H1 (cell line): ENCODE data around the gene HLA-DOB. TPM values are rescaled to one million over a fixed set of nuclear protein-coding genes. Genes with fewer than 3 reads are reported as not detected.

ENCODE experiments used
- BRCA1 ChIP-seq: IDR thresholded peaks from 2 replicates; pipeline ENCODE4 v1.6.1; 2012; ENCODE audit warnings: low read depth, low read length, improper control_type of control experiment
- CBX8 ChIP-seq: fragments of 300-800, 300-1000 bp; sonication (generic); IDR thresholded peaks from 2 replicates; pipeline ENCODE4 v1.7.1; 2016; ENCODE audit warnings: low read depth, low read length, borderline replicate concordance
- HDAC2 ChIP-seq, 2 experiments: fragments of 300-600 bp in 1 of 2; sonication (generic) in 1 of 2; IDR thresholded peaks; 2 replicates each; pipeline ENCODE4 v1.6.1; 2011 to 2012; ENCODE audit warnings: low read depth in 2 of 2, low read length in 2 of 2, mild to moderate bottlenecking in 2 of 2, moderate library complexity in 2 of 2, borderline replicate concordance in 1 of 2, inconsistent platforms in 1 of 2
- POLR2A ChIP-seq, 2 experiments: IDR thresholded peaks; 1 replicate in 1 of 2; 2 replicates in 1 of 2; pipeline ENCODE4 v1.6.1; 2011; ENCODE audit warnings: low read depth in 2 of 2, low read length in 2 of 2, mild to moderate bottlenecking in 2 of 2; ENCODE audit errors: control extremely low read depth in 1 of 2
- RAD21 ChIP-seq, 2 experiments: IDR thresholded peaks in 1 of 2; conservative IDR thresholded peaks in 1 of 2; 2 replicates each; pipeline ENCODE4 v1.6.1; 2011; ENCODE audit warnings: low read depth in 2 of 2, low read length in 2 of 2, improper control_type of control experiment in 1 of 2, inconsistent platforms in 1 of 2, mild to moderate bottlenecking in 1 of 2, moderate library complexity in 1 of 2
- RNF2 ChIP-seq: fragments of 200-900, 300-1000 bp; sonication (generic); IDR thresholded peaks from 2 replicates; pipeline ENCODE4 v1.7.1; 2016; ENCODE audit warnings: borderline replicate concordance, low read depth, mild to moderate bottlenecking, antibody characterized with exemption, low read length; ENCODE audit not compliant: poor library complexity, severe bottlenecking; ENCODE audit errors: missing control alignments
- RXRA ChIP-seq: IDR thresholded peaks from 2 replicates; pipeline ENCODE4 v1.6.1; 2011; ENCODE audit warnings: low read depth, mild to moderate bottlenecking, low read length, moderate library complexity; ENCODE audit not compliant: insufficient read depth
- ZNF274 ChIP-seq: IDR thresholded peaks from 2 replicates; pipeline ENCODE4 v1.7.0; 2012; ENCODE audit warnings: low read length, borderline replicate concordance; ENCODE audit errors: extremely low read depth
- polyA plus RNA-seq, 7 experiments: library from polyadenylated mRNA; depleted of rRNA in 3 of 7; stranded (reverse) in 5 of 7; unstranded in 2 of 7; fragments of >200 nt in 5 of 7; fragments of 200-250 nt in 2 of 7; gene quantifications; 1 replicate in 5 of 7; 2 replicates in 1 of 7; 4 replicates in 1 of 7; pipeline versions ENCODE4 v1.2.1 to v1.2.3, GENCODE V29; 2011 to 2013; ENCODE audit warnings: missing spikeins in 2 of 7, mixed read lengths in 2 of 7
- total RNA-seq: library from RNA; stranded (reverse); fragmentation: NEBNext Ultra II Directional; extraction: Animal tissue kit (Norgen Biotek cat#: 25700); gene quantifications from 2 replicates; pipeline ENCODE4 v1.2.1, GENCODE V29; 2021
- TF ChIP-seq, protein P1 (sequence below): fragments of 300-600 bp; sonication (generic); IDR thresholded peaks from 2 replicates; pipeline ENCODE4 v1.7.1; 2012; ENCODE audit warnings: low read length, moderate library complexity, mild to moderate bottlenecking, inconsistent platforms; ENCODE audit not compliant: insufficient replicate concordance

HLA-DOB gene
- total and polyA plus RNA-seq, 2 of the 8 experiments (the other 6 are each of a cell fraction or from before 2014, with no cell fraction given), result 0.35 TPM; not detected in 1

DNA sequence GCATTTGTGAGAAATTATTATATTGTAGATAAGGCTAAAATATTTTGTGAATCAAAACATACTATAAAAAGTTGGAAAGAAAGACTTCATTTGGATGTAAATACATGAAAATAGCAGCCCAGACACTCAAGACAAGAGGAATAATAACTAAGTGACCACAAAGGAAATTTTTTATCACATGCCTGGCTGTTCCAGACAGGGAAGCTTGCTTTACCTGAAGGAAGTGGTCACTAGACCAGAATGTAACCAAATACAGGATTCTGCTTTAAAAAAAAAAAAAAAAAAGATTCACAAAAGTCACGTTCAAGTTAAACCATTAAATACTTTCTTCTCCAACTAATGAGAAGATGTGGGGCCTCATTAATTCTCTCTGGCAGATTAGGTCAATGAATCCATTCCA, 44.1 kb downstream of the HLA-DOB start (continued):
- TF ChIP-seq, protein P1, sequence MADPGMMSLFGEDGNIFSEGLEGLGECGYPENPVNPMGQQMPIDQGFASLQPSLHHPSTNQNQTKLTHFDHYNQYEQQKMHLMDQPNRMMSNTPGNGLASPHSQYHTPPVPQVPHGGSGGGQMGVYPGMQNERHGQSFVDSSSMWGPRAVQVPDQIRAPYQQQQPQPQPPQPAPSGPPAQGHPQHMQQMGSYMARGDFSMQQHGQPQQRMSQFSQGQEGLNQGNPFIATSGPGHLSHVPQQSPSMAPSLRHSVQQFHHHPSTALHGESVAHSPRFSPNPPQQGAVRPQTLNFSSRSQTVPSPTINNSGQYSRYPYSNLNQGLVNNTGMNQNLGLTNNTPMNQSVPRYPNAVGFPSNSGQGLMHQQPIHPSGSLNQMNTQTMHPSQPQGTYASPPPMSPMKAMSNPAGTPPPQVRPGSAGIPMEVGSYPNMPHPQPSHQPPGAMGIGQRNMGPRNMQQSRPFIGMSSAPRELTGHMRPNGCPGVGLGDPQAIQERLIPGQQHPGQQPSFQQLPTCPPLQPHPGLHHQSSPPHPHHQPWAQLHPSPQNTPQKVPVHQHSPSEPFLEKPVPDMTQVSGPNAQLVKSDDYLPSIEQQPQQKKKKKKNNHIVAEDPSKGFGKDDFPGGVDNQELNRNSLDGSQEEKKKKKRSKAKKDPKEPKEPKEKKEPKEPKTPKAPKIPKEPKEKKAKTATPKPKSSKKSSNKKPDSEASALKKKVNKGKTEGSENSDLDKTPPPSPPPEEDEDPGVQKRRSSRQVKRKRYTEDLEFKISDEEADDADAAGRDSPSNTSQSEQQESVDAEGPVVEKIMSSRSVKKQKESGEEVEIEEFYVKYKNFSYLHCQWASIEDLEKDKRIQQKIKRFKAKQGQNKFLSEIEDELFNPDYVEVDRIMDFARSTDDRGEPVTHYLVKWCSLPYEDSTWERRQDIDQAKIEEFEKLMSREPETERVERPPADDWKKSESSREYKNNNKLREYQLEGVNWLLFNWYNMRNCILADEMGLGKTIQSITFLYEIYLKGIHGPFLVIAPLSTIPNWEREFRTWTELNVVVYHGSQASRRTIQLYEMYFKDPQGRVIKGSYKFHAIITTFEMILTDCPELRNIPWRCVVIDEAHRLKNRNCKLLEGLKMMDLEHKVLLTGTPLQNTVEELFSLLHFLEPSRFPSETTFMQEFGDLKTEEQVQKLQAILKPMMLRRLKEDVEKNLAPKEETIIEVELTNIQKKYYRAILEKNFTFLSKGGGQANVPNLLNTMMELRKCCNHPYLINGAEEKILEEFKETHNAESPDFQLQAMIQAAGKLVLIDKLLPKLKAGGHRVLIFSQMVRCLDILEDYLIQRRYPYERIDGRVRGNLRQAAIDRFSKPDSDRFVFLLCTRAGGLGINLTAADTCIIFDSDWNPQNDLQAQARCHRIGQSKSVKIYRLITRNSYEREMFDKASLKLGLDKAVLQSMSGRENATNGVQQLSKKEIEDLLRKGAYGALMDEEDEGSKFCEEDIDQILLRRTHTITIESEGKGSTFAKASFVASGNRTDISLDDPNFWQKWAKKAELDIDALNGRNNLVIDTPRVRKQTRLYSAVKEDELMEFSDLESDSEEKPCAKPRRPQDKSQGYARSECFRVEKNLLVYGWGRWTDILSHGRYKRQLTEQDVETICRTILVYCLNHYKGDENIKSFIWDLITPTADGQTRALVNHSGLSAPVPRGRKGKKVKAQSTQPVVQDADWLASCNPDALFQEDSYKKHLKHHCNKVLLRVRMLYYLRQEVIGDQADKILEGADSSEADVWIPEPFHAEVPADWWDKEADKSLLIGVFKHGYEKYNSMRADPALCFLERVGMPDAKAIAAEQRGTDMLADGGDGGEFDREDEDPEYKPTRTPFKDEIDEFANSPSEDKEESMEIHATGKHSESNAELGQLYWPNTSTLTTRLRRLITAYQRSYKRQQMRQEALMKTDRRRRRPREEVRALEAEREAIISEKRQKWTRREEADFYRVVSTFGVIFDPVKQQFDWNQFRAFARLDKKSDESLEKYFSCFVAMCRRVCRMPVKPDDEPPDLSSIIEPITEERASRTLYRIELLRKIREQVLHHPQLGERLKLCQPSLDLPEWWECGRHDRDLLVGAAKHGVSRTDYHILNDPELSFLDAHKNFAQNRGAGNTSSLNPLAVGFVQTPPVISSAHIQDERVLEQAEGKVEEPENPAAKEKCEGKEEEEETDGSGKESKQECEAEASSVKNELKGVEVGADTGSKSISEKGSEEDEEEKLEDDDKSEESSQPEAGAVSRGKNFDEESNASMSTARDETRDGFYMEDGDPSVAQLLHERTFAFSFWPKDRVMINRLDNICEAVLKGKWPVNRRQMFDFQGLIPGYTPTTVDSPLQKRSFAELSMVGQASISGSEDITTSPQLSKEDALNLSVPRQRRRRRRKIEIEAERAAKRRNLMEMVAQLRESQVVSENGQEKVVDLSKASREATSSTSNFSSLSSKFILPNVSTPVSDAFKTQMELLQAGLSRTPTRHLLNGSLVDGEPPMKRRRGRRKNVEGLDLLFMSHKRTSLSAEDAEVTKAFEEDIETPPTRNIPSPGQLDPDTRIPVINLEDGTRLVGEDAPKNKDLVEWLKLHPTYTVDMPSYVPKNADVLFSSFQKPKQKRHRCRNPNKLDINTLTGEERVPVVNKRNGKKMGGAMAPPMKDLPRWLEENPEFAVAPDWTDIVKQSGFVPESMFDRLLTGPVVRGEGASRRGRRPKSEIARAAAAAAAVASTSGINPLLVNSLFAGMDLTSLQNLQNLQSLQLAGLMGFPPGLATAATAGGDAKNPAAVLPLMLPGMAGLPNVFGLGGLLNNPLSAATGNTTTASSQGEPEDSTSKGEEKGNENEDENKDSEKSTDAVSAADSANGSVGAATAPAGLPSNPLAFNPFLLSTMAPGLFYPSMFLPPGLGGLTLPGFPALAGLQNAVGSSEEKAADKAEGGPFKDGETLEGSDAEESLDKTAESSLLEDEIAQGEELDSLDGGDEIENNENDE, result no peak
- TF ChIP-seq CBX8 (no peak), RAD21 (IDR thresholded peaks at IDR 0.05 in 1 of 2, conservative IDR thresholded peaks at IDR 0.05 in 1 of 2; ENCODE audit: low read depth in 2 of 2, low read length in 2 of 2) (no peak), RXRA (no peak), RNF2 (no peak), BRCA1 (no peak), ZNF274 (no peak), HDAC2 (IDR thresholded peaks at IDR 0.05; ENCODE audit: borderline replicate concordance in 1 of 2, low read depth in 2 of 2, low read length in 2 of 2) (no peak), POLR2A (IDR thresholded peaks at IDR 0.05; ENCODE audit: control extremely low read depth in 1 of 2, low read depth in 2 of 2, low read length in 2 of 2) (no peak)
